ENCODE data around the gene EEF2K. TPM values are rescaled to one million over a fixed set of nuclear protein-coding genes. Genes with fewer than 3 reads are reported as not detected.
A peak's percentile ranks its signal among the peaks of the same experiment; 100 is the strongest.

EEF2K gene
- total and polyA plus RNA-seq, 2 of the 13 experiments (the other 11 are each of a cell fraction or from before 2014, with no cell fraction given) = 22.0 to 23.8 TPM

DNA sequence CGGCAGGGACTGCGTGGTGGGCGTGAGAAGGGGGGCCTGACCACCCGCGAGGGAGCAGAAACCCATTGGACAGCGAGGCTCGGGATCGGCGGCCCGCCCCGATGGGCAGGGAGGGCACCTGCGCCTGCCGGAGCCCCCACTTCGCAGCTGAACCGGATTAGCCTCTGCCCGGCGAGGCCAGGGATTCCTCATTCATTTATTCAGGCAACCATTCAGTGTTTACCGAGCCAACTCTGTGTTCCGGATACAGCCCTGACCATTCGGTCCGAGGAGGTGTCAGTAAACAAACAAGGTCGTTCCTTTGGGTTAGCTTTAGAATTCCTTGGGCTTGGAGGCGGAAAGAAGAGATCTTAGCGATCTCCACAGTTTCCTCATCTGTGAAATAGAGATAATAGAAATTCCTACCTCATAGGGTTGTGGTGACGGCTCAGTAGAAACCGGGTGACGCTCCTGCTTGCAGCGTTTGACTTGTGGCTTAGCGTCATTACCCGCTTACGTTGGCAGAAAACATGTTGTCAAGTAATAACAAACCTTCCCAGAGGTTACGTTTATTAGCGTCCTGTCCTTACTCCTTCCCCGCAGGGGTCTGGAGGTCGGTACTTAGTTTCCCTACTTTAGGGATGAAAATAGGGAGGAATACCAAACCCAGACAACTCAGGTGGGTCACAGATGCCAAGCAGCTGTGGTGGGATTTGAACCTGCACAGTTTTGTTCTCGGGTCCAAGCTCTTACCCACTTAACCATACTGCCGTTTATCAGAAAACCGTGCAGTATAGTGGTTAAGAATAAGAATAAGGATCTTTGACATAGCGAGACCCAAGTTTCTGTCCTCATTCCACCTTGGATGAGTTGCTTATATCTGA, 92.0 kb downstream of the EEF2K start (continued):
- TF ChIP-seq, protein P1, sequence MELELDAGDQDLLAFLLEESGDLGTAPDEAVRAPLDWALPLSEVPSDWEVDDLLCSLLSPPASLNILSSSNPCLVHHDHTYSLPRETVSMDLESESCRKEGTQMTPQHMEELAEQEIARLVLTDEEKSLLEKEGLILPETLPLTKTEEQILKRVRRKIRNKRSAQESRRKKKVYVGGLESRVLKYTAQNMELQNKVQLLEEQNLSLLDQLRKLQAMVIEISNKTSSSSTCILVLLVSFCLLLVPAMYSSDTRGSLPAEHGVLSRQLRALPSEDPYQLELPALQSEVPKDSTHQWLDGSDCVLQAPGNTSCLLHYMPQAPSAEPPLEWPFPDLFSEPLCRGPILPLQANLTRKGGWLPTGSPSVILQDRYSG (CRISPR knock-in tag; IDR thresholded peaks at IDR 0.05) = no peak
- TF ChIP-seq SATB2 (CRISPR knock-in tag; IDR thresholded peaks at IDR 0.05) = peak; percentile 13; the same call in 1 of the 2 replicates
- TF ChIP-seq TBL1XR1 (IDR thresholded peaks at IDR 0.05; ENCODE audit: borderline replicate concordance, low read length, partially characterized antibody) = no peak
- TF ChIP-seq ZSCAN31 (CRISPR knock-in tag; IDR thresholded peaks at IDR 0.05; ENCODE audit: low read depth) = 0 out of 2 replicates have a peak, but pooled peaks have one; percentile 7
- peak; percentile 99 for TF ChIP-seq AKAP8 (CRISPR knock-in tag; IDR thresholded peaks at IDR 0.05)
- no peak for TF ChIP-seq SYNCRIP (IDR thresholded peaks at IDR 0.05; ENCODE audit: insufficient read depth, low read depth, low read length)
- TF ChIP-seq, protein P2, sequence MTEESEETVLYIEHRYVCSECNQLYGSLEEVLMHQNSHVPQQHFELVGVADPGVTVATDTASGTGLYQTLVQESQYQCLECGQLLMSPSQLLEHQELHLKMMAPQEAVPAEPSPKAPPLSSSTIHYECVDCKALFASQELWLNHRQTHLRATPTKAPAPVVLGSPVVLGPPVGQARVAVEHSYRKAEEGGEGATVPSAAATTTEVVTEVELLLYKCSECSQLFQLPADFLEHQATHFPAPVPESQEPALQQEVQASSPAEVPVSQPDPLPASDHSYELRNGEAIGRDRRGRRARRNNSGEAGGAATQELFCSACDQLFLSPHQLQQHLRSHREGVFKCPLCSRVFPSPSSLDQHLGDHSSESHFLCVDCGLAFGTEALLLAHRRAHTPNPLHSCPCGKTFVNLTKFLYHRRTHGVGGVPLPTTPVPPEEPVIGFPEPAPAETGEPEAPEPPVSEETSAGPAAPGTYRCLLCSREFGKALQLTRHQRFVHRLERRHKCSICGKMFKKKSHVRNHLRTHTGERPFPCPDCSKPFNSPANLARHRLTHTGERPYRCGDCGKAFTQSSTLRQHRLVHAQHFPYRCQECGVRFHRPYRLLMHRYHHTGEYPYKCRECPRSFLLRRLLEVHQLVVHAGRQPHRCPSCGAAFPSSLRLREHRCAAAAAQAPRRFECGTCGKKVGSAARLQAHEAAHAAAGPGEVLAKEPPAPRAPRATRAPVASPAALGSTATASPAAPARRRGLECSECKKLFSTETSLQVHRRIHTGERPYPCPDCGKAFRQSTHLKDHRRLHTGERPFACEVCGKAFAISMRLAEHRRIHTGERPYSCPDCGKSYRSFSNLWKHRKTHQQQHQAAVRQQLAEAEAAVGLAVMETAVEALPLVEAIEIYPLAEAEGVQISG (CRISPR knock-in tag; IDR thresholded peaks at IDR 0.05) = no peak
- TF ChIP-seq CC2D1A (CRISPR knock-in tag; IDR thresholded peaks at IDR 0.05) = no peak
- no peak; the same call in 1 of the 2 replicates for TF ChIP-seq HMG20B (CRISPR knock-in tag; conservative IDR thresholded peaks at IDR 0.05)
- TF ChIP-seq, protein P3, sequence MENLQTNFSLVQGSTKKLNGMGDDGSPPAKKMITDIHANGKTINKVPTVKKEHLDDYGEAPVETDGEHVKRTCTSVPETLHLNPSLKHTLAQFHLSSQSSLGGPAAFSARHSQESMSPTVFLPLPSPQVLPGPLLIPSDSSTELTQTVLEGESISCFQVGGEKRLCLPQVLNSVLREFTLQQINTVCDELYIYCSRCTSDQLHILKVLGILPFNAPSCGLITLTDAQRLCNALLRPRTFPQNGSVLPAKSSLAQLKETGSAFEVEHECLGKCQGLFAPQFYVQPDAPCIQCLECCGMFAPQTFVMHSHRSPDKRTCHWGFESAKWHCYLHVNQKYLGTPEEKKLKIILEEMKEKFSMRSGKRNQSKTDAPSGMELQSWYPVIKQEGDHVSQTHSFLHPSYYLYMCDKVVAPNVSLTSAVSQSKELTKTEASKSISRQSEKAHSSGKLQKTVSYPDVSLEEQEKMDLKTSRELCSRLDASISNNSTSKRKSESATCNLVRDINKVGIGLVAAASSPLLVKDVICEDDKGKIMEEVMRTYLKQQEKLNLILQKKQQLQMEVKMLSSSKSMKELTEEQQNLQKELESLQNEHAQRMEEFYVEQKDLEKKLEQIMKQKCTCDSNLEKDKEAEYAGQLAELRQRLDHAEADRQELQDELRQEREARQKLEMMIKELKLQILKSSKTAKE (CRISPR knock-in tag; IDR thresholded peaks at IDR 0.05; ENCODE audit: borderline replicate concordance) = no peak
- no peak; the same call in none of the 2 replicates for TF ChIP-seq ZNF138 (CRISPR knock-in tag; IDR thresholded peaks at IDR 0.05; ENCODE audit: low read depth)
- TF ChIP-seq PHB2 (IDR thresholded peaks at IDR 0.05; ENCODE audit: partially characterized antibody) = no peak
- no peak for TF ChIP-seq SMAD9 (CRISPR knock-in tag; IDR thresholded peaks at IDR 0.05)
- TF ChIP-seq PHF21A (CRISPR knock-in tag; IDR thresholded peaks at IDR 0.05) = peak; percentile 39; the same call in 1 of the 2 replicates
- TF ChIP-seq, protein P4, sequence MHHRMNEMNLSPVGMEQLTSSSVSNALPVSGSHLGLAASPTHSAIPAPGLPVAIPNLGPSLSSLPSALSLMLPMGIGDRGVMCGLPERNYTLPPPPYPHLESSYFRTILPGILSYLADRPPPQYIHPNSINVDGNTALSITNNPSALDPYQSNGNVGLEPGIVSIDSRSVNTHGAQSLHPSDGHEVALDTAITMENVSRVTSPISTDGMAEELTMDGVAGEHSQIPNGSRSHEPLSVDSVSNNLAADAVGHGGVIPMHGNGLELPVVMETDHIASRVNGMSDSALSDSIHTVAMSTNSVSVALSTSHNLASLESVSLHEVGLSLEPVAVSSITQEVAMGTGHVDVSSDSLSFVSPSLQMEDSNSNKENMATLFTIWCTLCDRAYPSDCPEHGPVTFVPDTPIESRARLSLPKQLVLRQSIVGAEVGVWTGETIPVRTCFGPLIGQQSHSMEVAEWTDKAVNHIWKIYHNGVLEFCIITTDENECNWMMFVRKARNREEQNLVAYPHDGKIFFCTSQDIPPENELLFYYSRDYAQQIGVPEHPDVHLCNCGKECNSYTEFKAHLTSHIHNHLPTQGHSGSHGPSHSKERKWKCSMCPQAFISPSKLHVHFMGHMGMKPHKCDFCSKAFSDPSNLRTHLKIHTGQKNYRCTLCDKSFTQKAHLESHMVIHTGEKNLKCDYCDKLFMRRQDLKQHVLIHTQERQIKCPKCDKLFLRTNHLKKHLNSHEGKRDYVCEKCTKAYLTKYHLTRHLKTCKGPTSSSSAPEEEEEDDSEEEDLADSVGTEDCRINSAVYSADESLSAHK (CRISPR knock-in tag; IDR thresholded peaks at IDR 0.05; ENCODE audit: borderline replicate concordance) = no peak
- no peak for TF ChIP-seq SNRNP70 (IDR thresholded peaks at IDR 0.05; ENCODE audit: low read depth, low read length)
- no peak for TF ChIP-seq ZNF510 (CRISPR knock-in tag; IDR thresholded peaks at IDR 0.05; ENCODE audit: low read depth)
- no peak for TF ChIP-seq TMF1 (CRISPR knock-in tag; IDR thresholded peaks at IDR 0.05; ENCODE audit: low read depth)
- TF ChIP-seq ZNF235 (CRISPR knock-in tag; IDR thresholded peaks at IDR 0.05; ENCODE audit: borderline replicate concordance) = no peak
- TF ChIP-seq CHD2 (IDR thresholded peaks at IDR 0.05; ENCODE audit: low read depth, low read length) = no peak
- TF ChIP-seq ZNF678 (CRISPR knock-in tag; IDR thresholded peaks at IDR 0.05) = peak; percentile 80; the same call in 1 of the 2 replicates

All from HepG2 (cell line).